ENCODE measurements around the gene ARHGEF28. TPM values are rescaled to one million over a fixed set of nuclear protein-coding genes. Genes with fewer than 3 reads are reported as not detected.

The ARHGEF28 gene
- total RNA-seq, 1 experiment from 2014 or later: 1.7 TPM

DNA sequence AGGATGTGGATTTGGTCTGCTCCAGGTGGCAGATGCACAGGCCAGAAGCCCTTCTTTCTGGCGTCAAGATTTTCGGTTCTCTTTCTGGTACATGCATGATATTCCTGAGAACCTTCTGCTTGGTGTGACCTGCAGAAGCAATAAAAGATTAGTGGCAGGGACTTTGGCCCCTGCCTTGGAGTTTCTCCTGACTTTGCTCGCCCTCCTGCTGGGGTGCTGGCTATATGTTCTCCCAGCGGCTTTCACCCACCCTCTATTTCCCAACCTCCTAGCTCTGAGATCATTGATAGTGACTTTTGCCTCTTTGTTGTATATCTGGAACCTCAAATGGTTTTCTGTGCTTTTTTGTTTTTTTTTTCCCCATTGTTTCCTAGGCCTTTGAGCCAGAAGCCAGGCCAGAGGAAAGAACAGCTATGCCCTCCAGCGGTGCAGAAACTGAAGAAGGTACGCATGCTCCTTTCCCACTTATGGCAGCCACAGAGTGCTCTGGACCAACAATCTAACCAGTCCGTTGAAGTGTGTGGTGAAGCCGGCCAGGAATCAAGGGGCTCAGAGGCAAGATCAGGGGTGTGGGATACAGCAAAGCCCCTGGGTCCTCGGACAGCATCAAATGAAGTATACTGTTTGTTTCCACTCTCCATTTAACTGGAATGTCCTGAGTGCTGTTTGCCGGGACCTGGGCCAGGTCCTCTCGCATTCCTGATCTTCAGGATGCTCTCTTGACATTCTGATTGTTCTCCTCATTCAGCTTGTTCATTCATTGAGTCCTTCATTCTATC lies 154.5 kb downstream of the ARHGEF28 start:
- no peak for DNase-seq (ENCODE audit: low spot score)

- no peak for DNase-seq (ENCODE audit: low spot score)
These were observed 155.2 kb downstream of the ARHGEF28 start for GRCh38 chr5:73781107-73781768.

GRCh38 chr5:73783828-73784227 lies 157.8 kb downstream of the ARHGEF28 start:
- DNase-seq (ENCODE audit: low spot score): peak; percentile 18

GRCh38 chr5:73786043-73786831 lies 160.2 kb downstream of the ARHGEF28 start:
- DNase-seq (ENCODE audit: low spot score): no peak

- DNase-seq (ENCODE audit: low spot score): no peak
These were observed 163.9 kb downstream of the ARHGEF28 start for GRCh38 chr5:73789851-73790281.

GRCh38 chr5:73791389-73791788 lies 165.4 kb downstream of the ARHGEF28 start:
- DNase-seq (ENCODE audit: low spot score): no peak

GRCh38 chr5:73792687-73793320 lies 166.8 kb downstream of the ARHGEF28 start:
- peak; percentile 62 for DNase-seq (ENCODE audit: low spot score)

DNA sequence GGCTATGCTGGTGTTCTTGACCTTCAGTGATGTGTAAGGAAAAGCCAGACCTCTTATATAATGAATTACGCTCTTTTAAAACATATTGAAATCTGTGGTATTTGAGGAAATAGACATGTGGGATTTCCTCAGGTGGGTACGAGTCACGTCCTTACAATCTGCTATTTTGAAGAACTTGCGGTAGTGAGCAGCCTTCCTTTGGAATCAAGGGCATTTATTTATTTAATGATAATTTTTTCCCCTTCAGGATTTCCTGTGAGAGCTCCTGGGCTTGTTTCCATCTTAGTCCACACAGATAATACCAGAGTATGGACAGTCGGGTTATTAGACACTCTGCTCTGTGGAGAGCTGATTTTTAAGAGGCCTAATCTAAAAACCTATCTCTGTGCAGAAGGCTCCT lies 167.9 kb downstream of the ARHGEF28 start:
- DNase-seq (ENCODE audit: low spot score): no peak

GRCh38 chr5:73796164-73797131 lies 170.5 kb downstream of the ARHGEF28 start:
- DNase-seq (ENCODE audit: low spot score): peak; percentile 92

- DNase-seq (ENCODE audit: low spot score): no peak
These were observed 171.1 kb downstream of the ARHGEF28 start for GRCh38 chr5:73797132-73797510.

GRCh38 chr5:73799401-73799972 lies 173.5 kb downstream of the ARHGEF28 start:
- no peak for DNase-seq (ENCODE audit: low spot score)

DNA sequence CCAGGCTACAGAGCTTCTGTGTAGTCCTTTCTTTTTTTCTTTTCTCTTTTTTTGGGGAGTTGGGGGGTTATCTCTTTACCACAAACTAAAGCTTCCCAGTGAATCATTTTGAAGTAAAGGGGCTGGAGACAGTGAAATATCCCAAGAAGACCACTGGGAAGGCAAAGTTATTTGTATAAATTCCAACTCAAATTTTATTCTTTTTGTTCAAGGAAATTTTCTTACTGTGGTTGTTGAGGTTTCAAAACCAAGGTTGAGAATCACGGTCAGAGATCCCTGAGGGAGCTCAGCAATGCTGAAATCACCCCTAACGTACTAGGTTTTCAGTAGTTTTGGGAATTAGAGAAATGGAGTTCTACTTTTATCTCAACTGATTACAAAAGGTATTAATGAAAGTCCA lies 175.7 kb downstream of the ARHGEF28 start:
- DNase-seq (ENCODE audit: low spot score): no peak

DNA sequence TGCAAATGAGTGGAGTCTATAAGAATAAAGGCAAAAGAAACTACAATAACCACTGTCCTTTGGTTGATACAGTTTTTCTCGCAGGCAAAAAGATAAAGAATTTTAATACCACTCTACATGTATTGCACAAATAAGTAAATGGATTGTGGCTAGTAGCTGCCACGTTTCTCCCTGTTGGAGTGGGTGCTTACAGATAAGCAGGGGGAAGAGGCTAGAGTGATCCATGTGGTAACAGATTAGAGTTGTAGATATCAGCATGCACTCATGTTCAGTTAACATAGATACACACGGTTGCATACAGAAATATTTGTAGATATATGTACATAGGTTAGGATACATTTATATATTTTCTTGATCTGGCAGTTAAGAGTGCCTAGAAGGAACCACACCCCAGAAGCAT lies 179.5 kb downstream of the ARHGEF28 start:
- no peak for DNase-seq (ENCODE audit: low spot score)

DNA sequence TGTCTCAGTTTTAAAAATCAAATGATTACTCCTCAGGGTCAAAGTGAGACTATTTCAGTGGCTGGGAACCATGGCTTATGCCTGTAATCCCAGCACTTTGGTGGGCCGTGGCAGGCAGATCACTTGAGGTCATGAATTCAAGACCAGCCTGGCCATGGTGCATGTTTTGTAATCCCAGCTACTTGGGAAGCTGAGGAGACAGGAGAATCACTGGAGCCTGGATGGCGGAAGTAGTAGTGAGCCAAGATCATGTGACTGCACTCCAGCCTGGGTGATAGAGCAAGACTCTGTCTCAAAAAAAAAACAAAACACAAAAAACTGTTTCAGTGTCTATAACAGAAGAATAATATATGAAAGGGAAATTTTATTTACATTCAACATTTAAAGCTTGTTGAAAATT lies 182.9 kb downstream of the ARHGEF28 start:
- no peak for DNase-seq (ENCODE audit: low spot score)

DNA sequence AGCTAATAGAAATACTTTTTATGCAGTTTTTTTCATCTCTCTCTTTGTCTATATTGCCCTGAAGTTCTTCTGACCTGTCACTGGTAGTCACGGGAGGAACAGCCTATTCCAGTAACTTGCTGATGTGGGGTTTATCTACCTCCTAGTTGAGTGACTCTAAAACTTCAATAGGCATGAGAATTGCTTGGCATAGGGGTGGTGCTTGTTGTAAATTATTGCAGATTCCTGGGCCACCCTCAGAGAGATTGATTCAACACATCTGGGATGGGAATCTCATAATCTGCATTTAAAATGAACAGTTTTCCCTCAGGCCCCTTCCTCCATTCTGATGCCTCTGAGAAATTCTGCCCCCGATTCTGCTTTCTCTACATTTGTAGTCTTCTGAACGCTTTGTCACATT lies 184.4 kb downstream of the ARHGEF28 start:
- no peak for DNase-seq (ENCODE audit: low spot score)

GRCh38 chr5:73812457-73812856 lies 186.5 kb downstream of the ARHGEF28 start:
- DNase-seq (ENCODE audit: low spot score): no peak

- DNase-seq (ENCODE audit: low spot score): no peak
These were observed 187.1 kb downstream of the ARHGEF28 start for GRCh38 chr5:73812962-73813588.

GRCh38 chr5:73814233-73814846 lies 188.3 kb downstream of the ARHGEF28 start:
- no peak for DNase-seq (ENCODE audit: low spot score)

DNA sequence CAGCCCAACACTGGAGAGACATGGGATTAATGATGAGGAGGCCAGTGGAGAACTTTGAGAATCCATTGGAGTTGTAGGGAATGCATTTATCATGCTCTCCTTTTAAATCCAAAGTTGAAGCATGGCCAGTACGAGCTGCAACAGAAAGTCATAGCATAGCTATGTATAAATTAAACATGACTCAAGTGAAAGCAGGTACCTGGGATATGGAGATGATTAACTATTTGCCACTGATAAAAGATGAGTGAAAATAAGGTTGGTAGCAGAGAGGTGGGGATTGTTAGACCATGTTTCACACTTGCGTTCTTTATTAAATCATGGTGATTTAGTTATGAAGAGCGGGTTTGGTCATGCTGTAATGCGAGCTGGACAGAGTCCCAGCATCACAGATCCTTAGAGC lies 189.6 kb downstream of the ARHGEF28 start:
- no peak for DNase-seq (ENCODE audit: low spot score)
